NCI-H69 (cell line): ENCODE data around the gene HDGFL2.
"Not testable (repeated sequence)": the region's sequence is repeated elsewhere in the genome, so short reads cannot be mapped to it uniquely, and the experiment has no call there.

Experiments used
- DNase-seq: peaks from one replicate; lab custom pipeline; 2025; lab: John Stamatoyannopoulos, UW

The HDGFL2 gene

GRCh38 chr19:4534836-4535658 lies 63.0 kb downstream of the HDGFL2 start, which contains the start of gene PLIN5:
Gene PLIN5, minus strand, starts transcription at chr19:4535224. Its CDS starts 1,150 bp downstream, at chr19:4534074.
- DNase-seq: peak; percentile 97

GRCh38 chr19:4536798-4537197 lies 64.7 kb downstream of the HDGFL2 start:
- no peak for DNase-seq

DNA sequence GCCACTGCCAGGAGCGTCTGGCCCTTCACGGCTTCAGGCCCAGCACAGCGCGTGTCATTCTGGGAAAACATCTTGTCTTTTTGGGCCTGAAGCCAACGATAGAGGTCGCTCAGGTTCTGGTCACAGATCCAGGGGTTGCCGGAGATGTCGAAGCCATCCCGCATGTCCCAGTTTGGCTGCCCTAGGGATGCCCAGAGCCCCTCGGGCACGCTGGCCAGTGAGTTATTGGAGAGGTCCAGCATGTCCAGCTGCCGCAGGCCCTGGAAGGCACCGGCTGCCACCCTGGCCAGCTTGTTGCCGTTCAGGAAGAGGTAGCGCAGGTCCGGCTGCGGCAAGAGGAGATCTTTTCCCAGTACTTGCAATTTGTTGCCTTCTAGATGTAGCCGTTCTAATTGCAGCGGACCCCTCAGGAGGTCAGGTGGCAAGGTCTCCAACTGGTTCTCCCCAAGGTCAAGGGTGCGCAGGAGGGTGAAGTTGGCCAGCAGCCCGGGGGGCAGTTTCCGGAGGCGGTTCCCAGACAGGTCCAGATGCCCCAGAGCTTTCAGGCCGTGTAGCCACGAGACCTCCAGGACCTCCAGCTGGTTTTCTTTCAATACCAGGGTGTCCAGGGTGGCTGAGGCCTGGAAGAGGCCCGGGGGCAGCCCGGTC lies 66.0 kb downstream of the HDGFL2 start:
- DNase-seq: no peak

DNA sequence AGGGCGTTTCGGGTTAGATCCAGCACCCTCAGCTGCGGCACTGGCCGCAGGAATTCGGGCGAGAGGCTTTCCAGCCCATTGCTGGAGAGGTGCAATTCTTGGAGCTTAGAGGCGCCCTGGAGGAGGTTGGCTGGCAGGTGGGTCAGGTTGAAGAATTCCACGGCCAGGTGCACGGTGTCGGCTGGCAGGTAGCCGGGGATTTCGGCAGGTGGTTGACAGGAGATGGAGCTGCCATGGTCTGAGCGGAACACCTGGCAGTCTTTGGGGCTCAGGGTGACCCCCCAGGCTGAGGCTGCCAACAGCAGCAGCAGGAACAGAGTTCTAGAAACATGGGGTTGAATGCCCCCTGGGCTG lies 66.5 kb downstream of the HDGFL2 start:
- DNase-seq: peak; percentile 34

GRCh38 chr19:4539169-4539692 lies 67.1 kb downstream of the HDGFL2 start:
- DNase-seq: no peak

GRCh38 chr19:4539693-4540581 lies 67.8 kb downstream of the HDGFL2 start, which contains the start of gene LRG1:
Gene LRG1, minus strand, starts transcription at chr19:4540036. Its CDS starts 23 bp downstream, at chr19:4540013.
- no peak for DNase-seq

DNA sequence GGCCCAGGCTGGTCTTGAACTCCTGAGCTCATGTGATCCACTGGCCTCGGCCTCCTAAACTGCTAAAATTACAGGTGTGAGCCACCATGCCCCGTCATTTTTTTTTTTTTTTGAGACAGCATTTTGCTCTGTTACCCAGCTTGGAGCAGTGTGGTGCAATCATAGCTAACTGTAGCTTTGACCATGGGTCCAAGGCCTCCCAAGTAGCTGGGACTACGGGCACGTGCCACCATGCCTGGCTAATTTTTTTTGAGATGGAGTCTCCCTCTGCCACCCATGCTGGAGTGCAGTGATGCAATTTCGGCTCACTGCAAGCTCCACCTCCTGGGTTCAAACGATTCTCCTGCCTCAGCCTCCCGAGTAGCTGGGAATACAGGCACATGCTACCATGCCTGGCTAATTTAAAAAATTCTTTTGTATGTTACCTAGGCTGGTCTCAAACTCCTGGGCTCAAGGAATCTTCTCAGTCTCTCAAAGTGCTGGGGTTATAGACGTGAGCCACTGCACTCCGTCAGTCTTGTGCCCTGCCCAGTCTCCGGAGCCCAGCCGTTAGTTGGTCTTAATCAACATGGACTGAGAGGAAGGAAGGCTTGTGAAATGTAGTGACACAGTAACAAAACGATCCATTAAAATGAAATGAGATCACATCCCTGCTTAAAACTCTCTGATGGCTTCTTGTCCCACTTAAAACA lies 69.2 kb downstream of the HDGFL2 start:
- DNase-seq: no peak

DNA sequence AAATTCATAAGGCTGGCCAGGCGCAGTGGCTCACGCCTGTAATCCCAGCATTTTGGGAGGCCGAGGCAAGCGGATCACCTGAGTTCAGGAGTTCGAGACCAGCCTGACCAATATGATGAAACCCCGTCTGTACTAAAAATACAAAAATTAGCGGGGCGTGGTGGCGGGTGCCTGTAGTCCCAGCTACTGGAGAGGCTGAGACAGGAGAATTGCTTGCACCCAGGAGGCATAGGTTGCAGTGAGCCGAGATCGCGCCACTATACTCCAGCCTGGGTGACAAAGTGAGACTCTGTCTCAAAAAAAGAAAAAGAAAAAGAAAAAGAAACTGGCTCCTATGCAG lies 69.7 kb downstream of the HDGFL2 start:
- not testable (repeated sequence) for DNase-seq

DNA sequence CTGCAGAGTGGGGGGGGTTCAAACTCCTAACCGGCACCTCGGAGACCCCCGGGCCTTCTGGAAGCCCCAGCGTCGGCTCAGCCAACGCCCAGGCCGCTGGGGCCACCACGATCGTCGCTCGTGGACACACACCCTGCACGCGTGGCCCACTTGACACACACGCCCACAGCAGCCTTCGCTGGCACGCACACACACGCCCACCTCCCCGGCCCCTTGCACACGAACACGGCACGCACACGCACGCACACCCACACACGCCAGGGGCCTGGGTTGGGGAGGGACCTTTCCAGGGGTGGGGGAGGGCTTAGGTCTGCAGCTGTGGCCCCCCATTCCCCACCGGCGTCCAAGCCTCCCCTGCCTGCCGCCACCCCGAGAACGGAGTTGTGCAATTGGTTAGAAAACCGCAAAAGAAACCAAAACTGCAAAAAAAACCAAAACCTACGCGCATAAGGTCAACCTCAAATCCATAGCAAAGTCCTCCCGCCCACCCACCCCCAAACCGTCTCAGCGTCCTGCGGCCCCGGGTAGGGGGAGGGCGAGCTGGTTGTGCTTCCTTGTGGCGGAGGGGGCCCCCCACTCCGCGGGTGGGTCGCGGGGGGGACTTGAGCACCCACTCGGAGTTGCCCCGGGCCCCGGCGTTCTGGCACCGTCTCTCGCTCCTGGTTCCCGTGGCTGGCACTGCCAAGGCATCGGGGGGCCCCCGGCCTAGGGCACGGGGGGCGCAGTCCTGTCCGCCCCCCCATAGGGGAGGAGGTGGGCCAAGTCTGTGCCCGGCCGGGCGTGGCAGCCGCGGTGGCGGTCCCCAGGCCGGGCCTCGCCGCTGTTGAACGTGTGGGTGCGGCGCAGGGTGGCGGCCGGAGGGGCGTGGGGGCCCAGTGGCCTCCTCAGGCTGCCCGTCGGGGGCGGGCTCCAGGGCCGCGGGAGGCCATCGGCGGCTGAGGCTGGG lies 71.1 kb downstream of the HDGFL2 start:
- DNase-seq: no peak

DNA sequence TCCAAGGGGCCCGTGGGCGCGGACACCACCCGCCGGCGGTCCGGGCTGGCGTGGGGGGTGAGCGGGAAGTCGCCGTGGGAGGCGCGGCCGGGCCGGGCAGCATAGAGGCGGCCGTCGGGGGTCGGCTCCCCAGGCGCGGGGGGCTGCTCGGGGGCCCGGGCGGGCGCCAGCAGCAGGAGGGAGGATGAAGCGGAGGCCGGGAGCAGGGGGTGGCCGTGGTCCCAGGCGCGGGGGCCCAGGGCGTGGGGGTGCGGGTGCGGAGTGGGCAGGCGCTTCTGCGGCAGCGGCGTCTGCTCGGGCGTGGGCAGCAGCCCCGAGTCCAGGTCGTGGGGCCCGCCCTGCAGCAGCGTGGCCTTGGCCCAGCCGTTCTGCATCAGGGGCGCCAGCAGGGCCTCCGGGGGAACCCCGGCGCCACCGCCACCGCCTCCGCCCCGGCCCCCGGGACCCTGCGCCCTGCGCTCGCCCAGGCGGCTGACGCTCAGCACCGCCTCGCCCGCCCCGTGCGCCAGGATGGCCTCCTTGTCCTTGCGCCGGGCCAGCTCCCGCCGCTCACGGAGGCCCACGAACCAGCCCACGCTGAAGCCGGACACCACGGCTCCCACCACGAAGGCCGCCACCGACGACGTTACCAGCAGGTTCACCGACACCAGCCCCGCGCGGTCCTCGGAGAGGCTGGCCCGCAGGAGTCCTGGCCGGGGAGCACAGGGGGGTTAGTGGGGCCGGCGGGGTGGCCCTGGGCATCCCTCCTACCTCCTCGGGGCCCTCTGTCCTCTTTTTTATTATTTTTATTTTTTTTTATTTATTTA lies 71.9 kb downstream of the HDGFL2 start:
- no peak for DNase-seq

DNA sequence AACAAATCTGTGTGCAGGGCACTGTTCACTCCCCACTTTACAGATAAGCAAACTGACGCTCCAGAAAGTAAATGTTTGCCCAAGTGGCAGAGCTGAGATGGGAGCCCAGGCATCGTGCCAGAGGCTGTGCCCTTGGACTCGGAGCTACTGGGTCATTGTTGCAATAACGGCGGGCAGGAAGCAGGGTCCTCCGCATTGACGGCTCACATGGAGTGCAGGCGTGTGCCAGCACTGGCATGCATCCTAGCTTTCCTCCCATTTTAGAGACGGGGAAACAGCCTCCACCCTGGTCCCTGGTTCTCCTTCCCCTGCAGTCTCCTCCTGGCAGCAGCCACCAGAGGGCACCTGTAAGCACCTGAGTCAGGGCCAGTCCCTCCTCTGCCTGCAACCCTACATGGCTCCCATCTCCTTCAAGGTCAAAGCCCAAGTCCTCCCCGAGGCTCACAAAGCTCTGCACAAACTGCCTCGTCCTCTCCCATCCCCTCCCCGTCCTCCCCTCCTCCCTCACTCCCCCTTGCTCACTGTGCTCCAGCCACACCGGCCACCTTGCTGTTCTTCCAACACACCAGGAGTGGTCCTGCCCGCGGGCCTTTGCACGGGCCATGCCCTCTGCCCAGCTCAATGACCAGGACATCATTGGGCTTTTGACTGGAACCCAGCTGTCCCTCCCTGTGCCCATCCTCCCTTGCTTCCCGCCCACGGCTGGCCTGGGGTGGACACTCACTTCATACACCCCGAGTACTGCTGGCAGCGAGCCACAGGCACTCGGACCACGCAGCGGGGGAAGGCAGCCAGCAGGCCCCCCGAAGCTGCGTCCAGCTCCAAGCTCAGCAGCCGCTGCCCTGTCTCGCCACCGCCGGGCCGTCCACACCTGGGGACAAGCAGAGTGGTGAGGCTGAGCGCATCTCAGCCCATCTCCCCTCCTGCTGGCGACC lies 75.5 kb downstream of the HDGFL2 start:
- DNase-seq: peak; percentile 64

DNA sequence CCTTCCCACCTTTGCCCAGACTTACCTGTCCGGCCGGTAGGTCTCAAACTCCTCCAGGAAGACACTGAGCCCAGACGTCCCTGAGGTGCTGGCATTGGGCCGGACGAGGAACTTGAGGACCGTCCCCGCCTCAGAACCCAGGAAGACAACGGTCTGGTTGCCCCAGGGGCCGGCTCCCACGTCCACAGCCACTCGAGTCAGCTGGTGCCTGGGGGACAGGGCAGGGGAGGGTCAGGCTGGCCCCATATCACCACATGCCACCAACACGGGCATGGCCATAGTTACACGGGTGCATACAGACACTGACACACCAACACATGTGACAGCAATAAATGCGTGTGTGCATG lies 76.1 kb downstream of the HDGFL2 start:
- DNase-seq: no peak

DNA sequence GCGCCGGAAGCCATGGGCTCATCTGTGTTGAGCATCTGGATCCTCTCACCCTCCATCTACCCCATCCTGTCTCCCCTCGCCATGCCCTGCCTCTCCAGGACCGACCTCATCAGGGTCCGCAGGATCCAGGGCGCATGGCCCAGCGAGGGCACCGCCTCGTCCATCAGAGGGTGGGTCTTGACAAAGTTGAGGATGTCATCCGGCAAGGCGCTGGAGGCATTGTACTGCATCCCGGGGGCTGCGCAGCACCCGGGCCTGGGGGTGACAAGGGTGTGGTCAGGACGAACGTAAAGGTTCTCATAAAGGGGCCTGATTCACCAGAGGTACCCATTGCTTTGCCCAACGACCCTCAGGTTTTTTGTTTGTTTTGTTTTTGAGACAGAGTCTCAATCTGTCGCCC lies 77.9 kb downstream of the HDGFL2 start:
- no peak for DNase-seq

DNA sequence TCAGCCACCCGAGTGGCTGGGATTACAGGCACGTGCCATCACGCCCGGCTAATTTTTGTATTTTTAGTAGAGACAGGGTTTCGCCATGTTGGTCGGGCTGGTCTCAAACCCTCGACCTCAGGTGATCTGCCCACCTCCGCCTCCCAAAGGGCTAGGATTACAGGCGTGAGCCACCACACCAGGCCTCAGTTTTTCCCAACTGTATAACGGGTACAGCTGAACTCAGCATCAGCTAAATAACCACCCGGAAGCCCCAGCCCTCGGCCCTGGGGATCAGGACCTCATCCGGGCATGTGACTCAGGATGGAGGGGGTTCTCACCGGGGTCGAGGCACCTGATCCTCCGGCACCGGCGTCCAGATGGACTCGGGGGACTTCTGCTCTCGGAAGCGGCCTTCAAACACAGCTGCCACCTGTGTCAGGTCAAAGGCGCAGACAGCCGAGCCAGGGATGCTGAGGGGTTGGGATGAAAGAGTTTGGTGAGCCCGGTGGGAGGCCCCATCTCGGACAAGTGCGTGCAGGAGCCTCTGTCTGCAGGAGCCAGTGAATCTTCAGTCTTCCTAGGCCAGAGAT lies 78.5 kb downstream of the HDGFL2 start:
- DNase-seq: no peak
